ENCODE data around the gene ZBTB7A.

Gene ZBTB7A

DNA sequence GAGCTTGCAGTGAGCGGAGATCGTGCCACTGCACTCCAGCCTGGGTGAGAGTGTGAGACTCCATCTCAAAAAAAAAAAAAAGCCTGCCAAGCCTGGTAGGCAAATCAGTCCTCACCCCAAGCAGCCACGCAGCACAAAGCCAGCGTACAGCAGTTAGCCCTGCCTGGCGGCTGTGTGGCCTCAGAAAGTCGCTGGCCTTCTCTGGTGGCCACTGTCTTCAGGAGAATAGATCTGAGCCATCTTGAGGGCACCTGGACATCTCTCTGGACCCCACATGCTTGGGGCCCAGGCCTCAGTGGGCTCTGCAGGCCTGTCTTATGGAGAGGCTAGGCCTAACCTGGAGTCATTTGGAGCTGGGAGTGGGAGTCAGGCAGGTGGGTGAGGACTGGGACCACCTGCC is 36.1 kb downstream of the ZBTB7A start:
- peaks cover under 1% of the 10 kb centered on the region for H3K9me3 ChIP-seq (ENCODE audit: low read length)
- peaks cover 64% of the 10 kb centered on the region for H3K36me3 ChIP-seq (ENCODE audit: insufficient read depth, low read length)
- no peak overlapping the region for H2AFZ ChIP-seq (ENCODE audit: low read depth, low read length)
- H3K4me3 ChIP-seq (ENCODE audit: low read length) = no peak overlapping the region
- H3K27me3 ChIP-seq (ENCODE audit: insufficient read depth, low read length) = no peaks in the 10 kb centered on the region
- no peaks in the 10 kb centered on the region for H3K4me1 ChIP-seq (ENCODE audit: insufficient read depth, low read length)

GRCh38 chr19:4029247-4029614 is 37.5 kb downstream of the ZBTB7A start:
- Histone ChIP-seq H3K36me3 (ENCODE audit: insufficient read depth, low read length) (peaks cover 63% of the 10 kb centered on the region), H3K4me3 (ENCODE audit: low read length) (no peak overlapping the region), H3K27me3 (ENCODE audit: insufficient read depth, low read length) (no peaks in the 10 kb centered on the region), H3K4me1 (ENCODE audit: insufficient read depth, low read length) (no peaks in the 10 kb centered on the region), H2AFZ (ENCODE audit: low read depth, low read length) (no peak overlapping the region), H3K9me3 (ENCODE audit: low read length) (no peaks in the 10 kb centered on the region)

- H3K9me3 ChIP-seq (ENCODE audit: low read length) = no peaks in the 10 kb centered on the region
- no peak overlapping the region for H3K4me3 ChIP-seq (ENCODE audit: low read length)
- no peaks in the 10 kb centered on the region for H3K4me1 ChIP-seq (ENCODE audit: insufficient read depth, low read length)
- H2AFZ ChIP-seq (ENCODE audit: low read depth, low read length) = no peak overlapping the region
- no peaks in the 10 kb centered on the region for H3K27me3 ChIP-seq (ENCODE audit: insufficient read depth, low read length)
- peaks cover 61% of the 10 kb centered on the region for H3K36me3 ChIP-seq (ENCODE audit: insufficient read depth, low read length)
These were observed 38.1 kb downstream of the ZBTB7A start for GRCh38 chr19:4028334-4029246.

DNA sequence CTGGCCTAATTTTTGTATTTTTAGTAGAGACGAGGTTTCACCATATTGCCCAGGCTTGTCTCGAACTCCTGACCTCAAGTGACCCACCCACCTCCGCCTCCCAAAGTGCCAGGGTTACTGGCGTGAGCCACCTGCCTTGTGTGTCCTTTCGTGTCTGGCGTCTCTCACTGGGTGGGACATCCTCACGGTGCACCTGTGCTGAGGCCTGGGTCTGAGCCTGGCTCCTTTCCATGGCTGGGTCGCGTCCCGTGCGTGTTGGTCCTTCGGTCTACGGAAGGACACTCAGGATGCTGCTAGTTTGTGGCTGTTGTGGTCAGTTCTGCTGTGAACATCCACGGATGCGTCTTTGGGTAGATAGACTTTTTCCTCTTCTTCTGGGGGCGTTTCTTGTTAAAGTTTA is 39.6 kb downstream of the ZBTB7A start:
- Histone ChIP-seq H3K27me3 (ENCODE audit: insufficient read depth, low read length) (no peaks in the 10 kb centered on the region), H3K4me3 (ENCODE audit: low read length) (no peak overlapping the region), H2AFZ (ENCODE audit: low read depth, low read length) (no peak overlapping the region), H3K36me3 (ENCODE audit: insufficient read depth, low read length) (peaks cover 47% of the 10 kb centered on the region), H3K9me3 (ENCODE audit: low read length) (no peaks in the 10 kb centered on the region), H3K4me1 (ENCODE audit: insufficient read depth, low read length) (no peaks in the 10 kb centered on the region)

GRCh38 chr19:4025317-4025716 is 41.4 kb downstream of the ZBTB7A start:
- H3K4me3 ChIP-seq (ENCODE audit: low read length) = no peak overlapping the region
- no peaks in the 10 kb centered on the region for H3K27me3 ChIP-seq (ENCODE audit: insufficient read depth, low read length)
- H3K4me1 ChIP-seq (ENCODE audit: insufficient read depth, low read length) = no peaks in the 10 kb centered on the region
- no peak overlapping the region for H2AFZ ChIP-seq (ENCODE audit: low read depth, low read length)
- H3K36me3 ChIP-seq (ENCODE audit: insufficient read depth, low read length) = peaks cover 36% of the 10 kb centered on the region
- no peaks in the 10 kb centered on the region for H3K9me3 ChIP-seq (ENCODE audit: low read length)

- Histone ChIP-seq H3K27me3 (ENCODE audit: insufficient read depth, low read length) (no peaks in the 10 kb centered on the region), H3K36me3 (ENCODE audit: insufficient read depth, low read length) (peaks cover 39% of the 10 kb centered on the region), H3K9me3 (ENCODE audit: low read length) (no peaks in the 10 kb centered on the region), H2AFZ (ENCODE audit: low read depth, low read length) (no peak overlapping the region), H3K4me1 (ENCODE audit: insufficient read depth, low read length) (no peaks in the 10 kb centered on the region), H3K4me3 (ENCODE audit: low read length) (no peak overlapping the region)
These were observed 42.9 kb downstream of the ZBTB7A start for GRCh38 chr19:4023600-4024398.

DNA sequence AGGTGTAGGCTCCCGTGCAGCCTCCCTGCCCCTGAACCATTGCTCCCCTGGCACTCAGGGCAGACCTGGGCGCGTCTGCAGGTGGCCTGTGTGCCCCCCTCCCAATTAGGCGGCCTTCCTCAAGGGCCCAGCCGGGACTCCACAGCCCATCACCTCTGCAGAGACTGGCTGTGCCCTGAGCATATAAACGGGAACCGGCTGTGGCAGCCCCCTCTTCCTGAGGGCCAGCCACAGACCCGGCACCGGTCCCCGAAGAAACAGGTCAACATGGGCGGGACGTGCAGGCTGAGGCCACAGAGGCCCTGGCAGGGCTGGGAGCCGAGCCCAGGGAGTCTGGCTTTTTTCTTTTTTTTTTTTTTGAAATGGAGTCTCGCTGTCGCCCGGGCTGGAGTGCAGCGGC is 47.1 kb downstream of the ZBTB7A start:
- no peaks in the 10 kb centered on the region for H3K27me3 ChIP-seq (ENCODE audit: insufficient read depth, low read length)
- no peak overlapping the region for H2AFZ ChIP-seq (ENCODE audit: low read depth, low read length)
- H3K4me1 ChIP-seq (ENCODE audit: insufficient read depth, low read length) = peaks cover 2% of the 10 kb centered on the region
- H3K9me3 ChIP-seq (ENCODE audit: low read length) = no peaks in the 10 kb centered on the region
- H3K4me3 ChIP-seq (ENCODE audit: low read length) = no peak overlapping the region
- H3K36me3 ChIP-seq (ENCODE audit: insufficient read depth, low read length) = peaks cover 56% of the 10 kb centered on the region

DNA sequence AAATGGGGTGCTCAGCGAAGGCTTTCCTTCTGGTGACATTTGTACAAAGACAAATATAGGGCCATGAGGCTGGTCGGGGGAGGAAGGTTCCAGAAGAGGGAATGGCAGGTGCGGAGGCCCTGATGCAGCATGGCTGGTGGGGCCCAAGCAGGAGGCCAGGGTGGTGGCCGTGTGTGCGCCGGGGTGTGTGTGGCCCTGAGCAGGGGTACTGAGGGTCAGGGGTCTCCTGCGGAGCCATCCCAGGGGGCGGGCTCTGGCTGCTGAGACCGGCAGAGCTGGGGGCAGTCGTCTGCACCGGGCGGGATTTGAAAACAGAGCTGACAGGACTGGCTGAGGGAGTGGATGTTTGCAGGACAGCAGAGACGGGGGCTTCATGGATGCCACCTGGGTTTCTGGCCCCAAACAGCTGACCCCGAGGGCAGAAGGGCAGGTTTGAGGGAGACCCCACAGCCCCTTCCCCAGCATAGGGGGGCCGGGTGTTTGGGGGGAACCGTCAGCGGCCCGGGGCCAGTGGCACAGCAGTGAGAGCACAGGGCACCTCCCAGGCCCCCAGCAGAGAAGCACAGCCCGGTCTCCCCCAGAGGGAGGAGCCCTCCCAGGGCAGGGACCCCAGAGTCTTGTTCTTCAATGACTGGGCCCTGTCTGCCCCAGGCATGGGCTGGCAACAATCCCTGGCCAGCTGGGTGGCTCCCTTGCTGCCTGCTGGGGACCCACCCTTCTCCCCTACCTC is 47.8 kb downstream of the ZBTB7A start:
- Histone ChIP-seq H3K4me3 (ENCODE audit: low read length) (no peak overlapping the region), H2AFZ (ENCODE audit: low read depth, low read length) (no peak overlapping the region), H3K27me3 (ENCODE audit: insufficient read depth, low read length) (no peaks in the 10 kb centered on the region), H3K4me1 (ENCODE audit: insufficient read depth, low read length) (peaks cover 2% of the 10 kb centered on the region), H3K36me3 (ENCODE audit: insufficient read depth, low read length) (peaks cover 55% of the 10 kb centered on the region), H3K9me3 (ENCODE audit: low read length) (no peaks in the 10 kb centered on the region)

GRCh38 chr19:4018140-4018613 is 48.5 kb downstream of the ZBTB7A start:
- Histone ChIP-seq H3K4me1 (ENCODE audit: insufficient read depth, low read length) (peaks cover 2% of the 10 kb centered on the region), H3K4me3 (ENCODE audit: low read length) (no peak overlapping the region), H2AFZ (ENCODE audit: low read depth, low read length) (no peak overlapping the region), H3K36me3 (ENCODE audit: insufficient read depth, low read length) (peaks cover 60% of the 10 kb centered on the region), H3K9me3 (ENCODE audit: low read length) (no peaks in the 10 kb centered on the region), H3K27me3 (ENCODE audit: insufficient read depth, low read length) (no peaks in the 10 kb centered on the region)

GRCh38 chr19:4016903-4017638 is 49.6 kb downstream of the ZBTB7A start:
- H3K4me3 ChIP-seq (ENCODE audit: low read length) = no peak overlapping the region
- peaks cover 65% of the 10 kb centered on the region for H3K36me3 ChIP-seq (ENCODE audit: insufficient read depth, low read length)
- H2AFZ ChIP-seq (ENCODE audit: low read depth, low read length) = no peak overlapping the region
- no peaks in the 10 kb centered on the region for H3K27me3 ChIP-seq (ENCODE audit: insufficient read depth, low read length)
- peaks cover 2% of the 10 kb centered on the region for H3K4me1 ChIP-seq (ENCODE audit: insufficient read depth, low read length)
- H3K9me3 ChIP-seq (ENCODE audit: low read length) = no peaks in the 10 kb centered on the region

DNA sequence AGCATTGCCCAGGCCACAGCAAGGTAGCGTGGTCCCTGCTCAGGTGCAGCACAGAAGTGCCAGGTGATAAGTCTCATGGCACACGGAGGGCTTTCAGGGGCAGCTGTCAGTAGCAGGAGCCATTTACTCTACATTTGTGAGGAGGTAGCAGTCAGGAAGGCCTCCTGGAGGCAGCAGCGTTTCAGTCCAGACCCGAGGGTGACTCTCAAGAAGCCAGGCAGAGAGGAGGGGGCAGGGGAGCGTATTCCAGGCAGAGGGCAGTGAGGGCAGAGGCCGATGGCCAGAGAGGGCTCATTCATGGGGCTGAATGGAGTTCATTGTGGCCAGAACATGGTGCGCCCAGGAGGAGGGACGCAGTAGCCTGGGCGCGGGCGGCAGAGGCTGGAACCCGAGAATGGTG is 50.2 kb downstream of the ZBTB7A start:
- H3K27me3 ChIP-seq (ENCODE audit: insufficient read depth, low read length) = no peaks in the 10 kb centered on the region
- peaks cover 65% of the 10 kb centered on the region for H3K36me3 ChIP-seq (ENCODE audit: insufficient read depth, low read length)
- H3K9me3 ChIP-seq (ENCODE audit: low read length) = no peaks in the 10 kb centered on the region

GRCh38 chr19:4015705-4016402 is 50.8 kb downstream of the ZBTB7A start:
- no peak overlapping the region for H3K4me3 ChIP-seq (ENCODE audit: low read length)
- H3K27me3 ChIP-seq (ENCODE audit: insufficient read depth, low read length) = no peaks in the 10 kb centered on the region
- peaks cover 62% of the 10 kb centered on the region for H3K36me3 ChIP-seq (ENCODE audit: insufficient read depth, low read length)
- H3K4me1 ChIP-seq (ENCODE audit: insufficient read depth, low read length) = peaks cover 5% of the 10 kb centered on the region
- H2AFZ ChIP-seq (ENCODE audit: low read depth, low read length) = no peak overlapping the region
- H3K9me3 ChIP-seq (ENCODE audit: low read length) = no peaks in the 10 kb centered on the region

More for the DNA sequence above, 50.2 kb downstream of the ZBTB7A start:
- H2AFZ ChIP-seq (ENCODE audit: low read depth, low read length) = no peak overlapping the region
- H3K4me1 ChIP-seq (ENCODE audit: insufficient read depth, low read length) = peaks cover 2% of the 10 kb centered on the region
- H3K4me3 ChIP-seq (ENCODE audit: low read length) = no peak overlapping the region
